GM21526 (cell line): ENCODE measurements around the gene ZSCAN10.
"Not testable (repeated sequence)": the region's sequence is repeated elsewhere in the genome, so short reads cannot be mapped to it uniquely, and the experiment has no call there.

Experiments used
- ATAC-seq: cut with Tn5 transposase; IDR thresholded peaks from one replicate; pipeline ENCODE4 v1.9.1; 2021; ENCODE audit warnings: moderate library complexity; ENCODE audit not compliant: unreplicated experiment, low FRiP score

Gene ZSCAN10

GRCh38 chr16:3065069-3065741 is 33.9 kb downstream of the ZSCAN10 start, which contains the start of gene IL32:
Gene IL32, plus strand, starts transcription at chr16:3065640. Its CDS starts 172 bp downstream, at chr16:3065812.
- ATAC-seq, result no peak

- ATAC-seq, result no peak
These were observed 35.3 kb downstream of the ZSCAN10 start for GRCh38 chr16:3063625-3064386.

- ATAC-seq, result no peak
These were observed 36.5 kb downstream of the ZSCAN10 start for GRCh38 chr16:3062553-3062952.

- ATAC-seq, result no peak
These were observed 38.6 kb downstream of the ZSCAN10 start for GRCh38 chr16:3060339-3061127.

GRCh38 chr16:3059723-3060242 is 39.3 kb downstream of the ZSCAN10 start:
- no peak for ATAC-seq

- ATAC-seq, result peak; percentile 76
These were observed 39.9 kb downstream of the ZSCAN10 start for GRCh38 chr16:3059041-3059722.

- no peak for ATAC-seq
These were observed 40.7 kb downstream of the ZSCAN10 start for GRCh38 chr16:3058139-3059030.

GRCh38 chr16:3057181-3058138 is 41.6 kb downstream of the ZSCAN10 start:
- ATAC-seq, result no peak

GRCh38 chr16:3056336-3057180 is 42.5 kb downstream of the ZSCAN10 start:
- no peak for ATAC-seq

GRCh38 chr16:3055734-3056115 is 43.4 kb downstream of the ZSCAN10 start:
- not testable (repeated sequence) for ATAC-seq

- no peak for ATAC-seq
These were observed 43.9 kb downstream of the ZSCAN10 start for GRCh38 chr16:3054965-3055733.

GRCh38 chr16:3053330-3053710 is 45.8 kb downstream of the ZSCAN10 start:
- not testable (repeated sequence) for ATAC-seq

GRCh38 chr16:3052571-3053329 is 46.3 kb downstream of the ZSCAN10 start:
- not testable (repeated sequence) for ATAC-seq

- no peak for ATAC-seq
These were observed 47.6 kb downstream of the ZSCAN10 start for GRCh38 chr16:3051494-3051893.

- ATAC-seq, result no peak
These were observed 48.1 kb downstream of the ZSCAN10 start for GRCh38 chr16:3051009-3051408.

- ATAC-seq, result no peak
These were observed 48.6 kb downstream of the ZSCAN10 start for GRCh38 chr16:3050487-3050886.
